GM23338 (cell line): ENCODE measurements around the gene STK39. TPM values are rescaled to one million over a fixed set of nuclear protein-coding genes. Genes with fewer than 3 reads are reported as not detected.

Source experiments
- ATAC-seq: fragments of 200-7000 bp; cut with Tn5 transposase; 3 replicates; pipeline ENCODE4 v1.9.1; 2020
- DNase-seq: peaks from one replicate; pipeline ENCODE4 v3.0.0-alpha.2; 2015; ENCODE audit warnings: low spot score
- H2AFZ ChIP-seq: fragments of 200-600 bp; sonication (generic); 2 replicates; pipeline ENCODE4 v1.8.0; 2016; ENCODE audit warnings: antibody characterized with exemption, mild to moderate bottlenecking, moderate library complexity
- H3F3A ChIP-seq: fragments of 200-600 bp; sonication (generic); replicated peaks from 2 replicates; pipeline ENCODE4 v1.8.0; 2017; ENCODE audit warnings: antibody characterized with exemption, mixed run types, low read depth
- H3K27ac ChIP-seq: fragments of 200-600 bp; sonication (generic); 2 replicates; pipeline ENCODE4 v1.6.1; 2016; ENCODE audit warnings: low read depth
- H3K27me3 ChIP-seq: fragments of 200-600 bp; sonication (generic); 2 replicates; pipeline ENCODE4 v1.8.0; 2016; ENCODE audit warnings: mild to moderate bottlenecking, mixed run types, moderate library complexity; ENCODE audit not compliant: insufficient read depth
- H3K36me3 ChIP-seq: fragments of 200-600 bp; sonication (generic); 2 replicates; pipeline ENCODE4 v1.8.0; 2016; ENCODE audit warnings: mild to moderate bottlenecking; ENCODE audit not compliant: insufficient read depth
- H3K4me1 ChIP-seq: fragments of 200-600 bp; sonication (generic); 2 replicates; pipeline ENCODE4 v1.8.0; 2016; ENCODE audit warnings: mild to moderate bottlenecking, moderate library complexity; ENCODE audit not compliant: insufficient read depth
- H3K4me2 ChIP-seq: fragments of 200-600 bp; sonication (generic); 2 replicates; pipeline ENCODE4 v1.7.1; 2017; ENCODE audit warnings: mixed run types
- H3K4me3 ChIP-seq: fragments of 200-600 bp; sonication (generic); 2 replicates; pipeline ENCODE4 v1.6.1; 2016; ENCODE audit warnings: mixed run types
- H3K79me2 ChIP-seq: fragments of 200-600 bp; sonication (generic); replicated peaks from 2 replicates; pipeline ENCODE4 v1.8.0; 2017; ENCODE audit warnings: mild to moderate bottlenecking; ENCODE audit not compliant: insufficient read depth
- H3K9me2 ChIP-seq: fragments of 200-600 bp; sonication (generic); 2 replicates; pipeline ENCODE4 v1.8.0; 2017; ENCODE audit not compliant: insufficient read depth
- H4K20me1 ChIP-seq: fragments of 200-600 bp; sonication (generic); replicated peaks from 2 replicates; pipeline ENCODE4 v1.8.0; 2017; ENCODE audit warnings: mild to moderate bottlenecking; ENCODE audit not compliant: insufficient read depth
- H3K27ac Mint-ChIP-seq: 2 replicates; pipeline ENCODE4 v1.8.0; 2020; ENCODE audit warnings: inconsistent platforms, mild to moderate bottlenecking, moderate library complexity, mixed read lengths
- H3K27me3 Mint-ChIP-seq: 3 replicates; pipeline ENCODE4 v1.8.0; 2022; ENCODE audit warnings: low read depth, mild to moderate bottlenecking, moderate library complexity, mixed read lengths, inconsistent platforms; ENCODE audit not compliant: insufficient read depth, poor library complexity
- H3K36me3 Mint-ChIP-seq: 3 replicates; pipeline ENCODE4 v1.8.0; 2021; ENCODE audit warnings: low read depth, mild to moderate bottlenecking, inconsistent platforms, moderate library complexity, mixed read lengths
- H3K4me1 Mint-ChIP-seq: 3 replicates; pipeline ENCODE4 v1.8.0; 2020; ENCODE audit warnings: mild to moderate bottlenecking, inconsistent platforms, mixed read lengths
- H3K4me3 Mint-ChIP-seq: 3 replicates; pipeline ENCODE4 v1.8.0; 2021; ENCODE audit warnings: moderate library complexity, mild to moderate bottlenecking, inconsistent platforms, mixed read lengths
- H3K9me3 Mint-ChIP-seq: 3 replicates; pipeline ENCODE4 v1.8.0; 2020; ENCODE audit warnings: moderate library complexity, mild to moderate bottlenecking, inconsistent platforms, mixed read lengths
- CREB1 ChIP-seq: fragments of 250-450 bp; sonication (Bioruptor Pico); IDR thresholded peaks from 2 replicates; pipeline ENCODE4 v1.5.0; 2020; ENCODE audit warnings: low read depth, mild to moderate bottlenecking, moderate library complexity
- EZH2 ChIP-seq: fragments of 200-600 bp; sonication (generic); IDR thresholded peaks from one replicate; pipeline ENCODE4 v1.8.0; 2017; ENCODE audit warnings: antibody characterized with exemption, mild to moderate bottlenecking, low read depth; ENCODE audit not compliant: unreplicated experiment
- EZH2phosphoT487 ChIP-seq: fragments of 200-600 bp; sonication (generic); IDR thresholded peaks from one replicate; pipeline ENCODE4 v1.8.1; 2018; ENCODE audit warnings: antibody characterized with exemption; ENCODE audit not compliant: unreplicated experiment
- JUNB ChIP-seq: IDR thresholded peaks from one replicate; pipeline ENCODE4 v1.6.1; 2016; ENCODE audit warnings: antibody characterized with exemption; ENCODE audit not compliant: unreplicated experiment
- NANOG ChIP-seq: IDR thresholded peaks from 2 replicates; pipeline ENCODE4 v1.6.1; 2016; ENCODE audit warnings: antibody characterized with exemption, borderline replicate concordance
- REST ChIP-seq: IDR thresholded peaks from one replicate; pipeline ENCODE4 v1.6.1; 2018; ENCODE audit warnings: antibody characterized with exemption; ENCODE audit not compliant: unreplicated experiment
- STAT1 ChIP-seq: IDR thresholded peaks from one replicate; pipeline ENCODE4 v1.6.1; 2016; ENCODE audit warnings: antibody characterized with exemption; ENCODE audit not compliant: unreplicated experiment
- ZNF114 ChIP-seq: fragments of 250-450 bp; sonication (Bioruptor Pico); IDR thresholded peaks from 2 replicates; pipeline ENCODE4 v1.5.0; 2020; ENCODE audit warnings: mild to moderate bottlenecking, moderate library complexity
- ZNF331 ChIP-seq: fragments of 250-450 bp; sonication (Bioruptor Pico); IDR thresholded peaks from 2 replicates; pipeline ENCODE4 v1.5.0; 2020; ENCODE audit warnings: low read depth, mild to moderate bottlenecking, moderate library complexity
- polyA plus RNA-seq: library from polyadenylated mRNA; unstranded; fragments of >200 nt; fragmentation: Nextera tagmentation; extraction: Ambion mirVana; gene quantifications from 2 replicates; pipeline ENCODE4 v1.2.1, GENCODE V29; 2016
- total RNA-seq: library from RNA; depleted of rRNA; stranded (reverse); fragments of >200 nt; shearing (Covaris generic); gene quantifications from 2 replicates; pipeline ENCODE4 v1.2.3, GENCODE V29; 2014
- TF ChIP-seq, protein P1 (sequence below): fragments of 250-450 bp; sonication (Bioruptor Pico); IDR thresholded peaks from 2 replicates; pipeline ENCODE4 v1.5.0; 2020; ENCODE audit warnings: mild to moderate bottlenecking, moderate library complexity
- TF ChIP-seq, protein P2 (sequence below): IDR thresholded peaks from 2 replicates; pipeline ENCODE4 v1.6.1; 2016; ENCODE audit warnings: antibody characterized with exemption

The STK39 gene
- total and polyA plus RNA-seq, 2 experiments from 2014 or later: 9.5 to 16.9 TPM

- Histone ChIP-seq H3K4me3 (no peak overlapping the region), H3K27me3 (no peaks in the 10 kb centered on the region), H3K9me2 (no peaks in the 10 kb centered on the region), H2AFZ (no peak overlapping the region), H3K79me2 (no peaks in the 10 kb centered on the region), H3K27ac (no peak overlapping the region), H3K36me3 (no peaks in the 10 kb centered on the region), H3K4me1 (no peaks in the 10 kb centered on the region), H4K20me1 (no peaks in the 10 kb centered on the region), H3K4me2 (no peak overlapping the region), H3F3A (no peaks in the 10 kb centered on the region)
- Mint-ChIP-seq H3K36me3 (no peaks in the 10 kb centered on the region), H3K4me3 (no peak overlapping the region), H3K27me3 (peaks cover 2% of the 10 kb centered on the region), H3K4me1 (peaks cover 10% of the 10 kb centered on the region), H3K9me3 (no peaks in the 10 kb centered on the region), H3K27ac (no peak overlapping the region)
- ATAC-seq: no peak
- no peak for TF ChIP-seq ZNF331
- TF ChIP-seq JUNB: no peak
- TF ChIP-seq EZH2: no peak
- TF ChIP-seq ZNF114 (CRISPR knock-in tag): no peak
- TF ChIP-seq, protein P1, sequence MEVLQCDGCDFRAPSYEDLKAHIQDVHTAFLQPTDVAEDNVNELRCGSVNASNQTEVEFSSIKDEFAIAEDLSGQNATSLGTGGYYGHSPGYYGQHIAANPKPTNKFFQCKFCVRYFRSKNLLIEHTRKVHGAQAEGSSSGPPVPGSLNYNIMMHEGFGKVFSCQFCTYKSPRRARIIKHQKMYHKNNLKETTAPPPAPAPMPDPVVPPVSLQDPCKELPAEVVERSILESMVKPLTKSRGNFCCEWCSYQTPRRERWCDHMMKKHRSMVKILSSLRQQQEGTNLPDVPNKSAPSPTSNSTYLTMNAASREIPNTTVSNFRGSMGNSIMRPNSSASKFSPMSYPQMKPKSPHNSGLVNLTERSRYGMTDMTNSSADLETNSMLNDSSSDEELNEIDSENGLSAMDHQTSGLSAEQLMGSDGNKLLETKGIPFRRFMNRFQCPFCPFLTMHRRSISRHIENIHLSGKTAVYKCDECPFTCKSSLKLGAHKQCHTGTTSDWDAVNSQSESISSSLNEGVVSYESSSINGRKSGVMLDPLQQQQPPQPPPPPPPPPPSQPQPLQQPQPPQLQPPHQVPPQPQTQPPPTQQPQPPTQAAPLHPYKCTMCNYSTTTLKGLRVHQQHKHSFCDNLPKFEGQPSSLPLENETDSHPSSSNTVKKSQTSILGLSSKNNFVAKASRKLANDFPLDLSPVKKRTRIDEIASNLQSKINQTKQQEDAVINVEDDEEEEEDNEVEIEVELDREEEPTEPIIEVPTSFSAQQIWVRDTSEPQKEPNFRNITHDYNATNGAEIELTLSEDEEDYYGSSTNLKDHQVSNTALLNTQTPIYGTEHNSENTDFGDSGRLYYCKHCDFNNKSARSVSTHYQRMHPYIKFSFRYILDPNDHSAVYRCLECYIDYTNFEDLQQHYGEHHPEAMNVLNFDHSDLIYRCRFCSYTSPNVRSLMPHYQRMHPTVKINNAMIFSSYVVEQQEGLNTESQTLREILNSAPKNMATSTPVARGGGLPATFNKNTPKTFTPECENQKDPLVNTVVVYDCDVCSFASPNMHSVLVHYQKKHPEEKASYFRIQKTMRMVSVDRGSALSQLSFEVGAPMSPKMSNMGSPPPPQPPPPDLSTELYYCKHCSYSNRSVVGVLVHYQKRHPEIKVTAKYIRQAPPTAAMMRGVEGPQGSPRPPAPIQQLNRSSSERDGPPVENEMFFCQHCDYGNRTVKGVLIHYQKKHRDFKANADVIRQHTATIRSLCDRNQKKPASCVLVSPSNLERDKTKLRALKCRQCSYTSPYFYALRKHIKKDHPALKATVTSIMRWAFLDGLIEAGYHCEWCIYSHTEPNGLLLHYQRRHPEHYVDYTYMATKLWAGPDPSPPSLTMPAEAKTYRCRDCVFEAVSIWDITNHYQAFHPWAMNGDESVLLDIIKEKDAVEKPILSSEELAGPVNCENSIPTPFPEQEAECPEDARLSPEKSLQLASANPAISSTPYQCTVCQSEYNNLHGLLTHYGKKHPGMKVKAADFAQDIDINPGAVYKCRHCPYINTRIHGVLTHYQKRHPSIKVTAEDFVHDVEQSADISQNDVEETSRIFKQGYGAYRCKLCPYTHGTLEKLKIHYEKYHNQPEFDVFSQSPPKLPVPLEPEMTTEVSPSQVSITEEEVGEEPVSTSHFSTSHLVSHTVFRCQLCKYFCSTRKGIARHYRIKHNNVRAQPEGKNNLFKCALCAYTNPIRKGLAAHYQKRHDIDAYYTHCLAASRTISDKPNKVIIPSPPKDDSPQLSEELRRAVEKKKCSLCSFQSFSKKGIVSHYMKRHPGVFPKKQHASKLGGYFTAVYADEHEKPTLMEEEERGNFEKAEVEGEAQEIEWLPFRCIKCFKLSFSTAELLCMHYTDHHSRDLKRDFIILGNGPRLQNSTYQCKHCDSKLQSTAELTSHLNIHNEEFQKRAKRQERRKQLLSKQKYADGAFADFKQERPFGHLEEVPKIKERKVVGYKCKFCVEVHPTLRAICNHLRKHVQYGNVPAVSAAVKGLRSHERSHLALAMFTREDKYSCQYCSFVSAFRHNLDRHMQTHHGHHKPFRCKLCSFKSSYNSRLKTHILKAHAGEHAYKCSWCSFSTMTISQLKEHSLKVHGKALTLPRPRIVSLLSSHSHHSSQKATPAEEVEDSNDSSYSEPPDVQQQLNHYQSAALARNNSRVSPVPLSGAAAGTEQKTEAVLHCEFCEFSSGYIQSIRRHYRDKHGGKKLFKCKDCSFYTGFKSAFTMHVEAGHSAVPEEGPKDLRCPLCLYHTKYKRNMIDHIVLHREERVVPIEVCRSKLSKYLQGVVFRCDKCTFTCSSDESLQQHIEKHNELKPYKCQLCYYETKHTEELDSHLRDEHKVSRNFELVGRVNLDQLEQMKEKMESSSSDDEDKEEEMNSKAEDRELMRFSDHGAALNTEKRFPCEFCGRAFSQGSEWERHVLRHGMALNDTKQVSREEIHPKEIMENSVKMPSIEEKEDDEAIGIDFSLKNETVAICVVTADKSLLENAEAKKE (CRISPR knock-in tag): no peak
- TF ChIP-seq REST: no peak
- TF ChIP-seq CREB1: no peak
- no peak for TF ChIP-seq NANOG
- TF ChIP-seq STAT1: no peak
- TF ChIP-seq EZH2phosphoT487: no peak
- TF ChIP-seq, protein P2, sequence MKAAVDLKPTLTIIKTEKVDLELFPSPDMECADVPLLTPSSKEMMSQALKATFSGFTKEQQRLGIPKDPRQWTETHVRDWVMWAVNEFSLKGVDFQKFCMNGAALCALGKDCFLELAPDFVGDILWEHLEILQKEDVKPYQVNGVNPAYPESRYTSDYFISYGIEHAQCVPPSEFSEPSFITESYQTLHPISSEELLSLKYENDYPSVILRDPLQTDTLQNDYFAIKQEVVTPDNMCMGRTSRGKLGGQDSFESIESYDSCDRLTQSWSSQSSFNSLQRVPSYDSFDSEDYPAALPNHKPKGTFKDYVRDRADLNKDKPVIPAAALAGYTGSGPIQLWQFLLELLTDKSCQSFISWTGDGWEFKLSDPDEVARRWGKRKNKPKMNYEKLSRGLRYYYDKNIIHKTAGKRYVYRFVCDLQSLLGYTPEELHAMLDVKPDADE: no peak
- DNase-seq: no peak
These were observed 292.0 kb downstream of the STK39 start for GRCh38 chr2:167955264-167955906.
